GM18909 (cell line): ENCODE data around the gene GSX2.
"Not testable (repeated sequence)": the region's sequence is repeated elsewhere in the genome, so short reads cannot be mapped to it uniquely, and the experiment has no call there.

Experiments used
- ATAC-seq: cut with Tn5 transposase; IDR thresholded peaks from one replicate; pipeline ENCODE4 v1.9.1; 2021; ENCODE audit warnings: mild to moderate bottlenecking; ENCODE audit not compliant: unreplicated experiment, poor library complexity

The GSX2 gene

DNA sequence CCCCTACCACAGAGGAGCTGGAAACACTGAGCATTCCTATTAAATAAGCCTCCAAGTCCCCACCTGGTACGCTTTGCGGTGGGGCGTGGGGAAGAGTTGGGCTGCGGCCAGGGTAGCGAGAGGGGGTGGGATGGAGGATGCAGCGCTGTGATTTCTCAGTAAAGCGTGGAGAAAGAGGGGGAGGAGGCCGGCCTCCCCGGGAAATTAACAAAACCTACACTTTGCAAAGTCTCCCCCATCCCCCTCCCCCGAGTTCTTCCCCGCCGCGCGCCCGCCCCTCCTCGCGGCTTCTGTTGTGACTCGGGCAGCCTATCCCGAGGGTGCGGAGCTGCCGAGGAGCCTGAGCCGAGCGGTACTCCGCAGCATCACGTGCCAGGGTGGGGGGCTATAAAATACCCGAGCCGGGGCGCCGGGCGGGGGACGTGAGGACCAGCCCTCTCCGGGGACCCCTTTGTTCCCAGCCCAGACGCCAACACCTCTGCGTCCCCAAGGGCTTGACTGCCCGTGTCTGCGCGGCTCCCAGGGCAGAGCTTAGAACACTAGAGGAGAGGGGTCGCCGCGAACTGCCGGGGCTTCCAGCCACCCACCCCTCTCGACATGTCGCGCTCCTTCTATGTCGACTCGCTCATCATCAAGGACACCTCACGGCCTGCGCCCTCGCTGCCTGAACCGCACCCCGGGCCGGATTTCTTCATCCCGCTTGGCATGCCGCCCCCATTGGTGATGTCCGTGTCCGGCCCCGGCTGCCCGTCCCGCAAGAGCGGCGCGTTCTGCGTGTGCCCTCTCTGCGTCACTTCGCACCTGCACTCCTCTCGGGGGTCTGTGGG, at the start of gene GSX2:
Gene GSX2 (plus strand): TSS at position 416 of the 827 bp plus-strand sequence. CDS start 182 bp downstream, at position 598.
- ATAC-seq: no peak

DNA sequence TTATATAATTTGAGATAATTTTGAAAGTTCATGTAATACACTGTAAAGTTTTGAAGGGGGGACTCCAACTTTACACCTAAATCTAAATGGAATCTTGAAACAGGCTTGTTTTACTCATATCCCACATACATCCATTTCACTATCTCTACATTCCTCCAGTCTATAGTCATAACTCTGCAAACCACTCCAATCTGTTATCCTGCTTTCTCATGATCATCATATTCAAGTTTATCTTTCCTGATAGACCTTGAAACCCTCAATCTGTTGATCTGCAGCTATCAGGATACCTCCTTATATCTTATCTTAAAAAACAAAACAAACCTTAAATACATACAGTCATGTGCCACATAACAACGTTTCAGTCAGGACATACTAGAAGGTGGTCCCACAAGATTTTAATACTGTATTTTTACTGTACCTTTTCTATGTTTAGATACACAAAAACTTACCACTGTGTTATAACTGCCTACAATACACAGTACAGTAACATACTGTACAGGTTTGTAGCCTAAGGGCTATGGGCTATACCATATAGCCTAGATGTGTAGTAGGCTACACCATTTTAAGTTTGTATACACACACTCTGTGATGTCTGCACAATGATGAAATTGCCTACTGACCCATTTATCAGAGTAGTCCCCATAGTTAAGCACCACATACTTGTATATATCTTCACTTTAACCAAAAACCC, 49.6 kb upstream of the GSX2 start:
- no peak for ATAC-seq

- ATAC-seq: not testable (repeated sequence)
These were observed 46.6 kb upstream of the GSX2 start for GRCh38 chr4:54053322-54053721.

DNA sequence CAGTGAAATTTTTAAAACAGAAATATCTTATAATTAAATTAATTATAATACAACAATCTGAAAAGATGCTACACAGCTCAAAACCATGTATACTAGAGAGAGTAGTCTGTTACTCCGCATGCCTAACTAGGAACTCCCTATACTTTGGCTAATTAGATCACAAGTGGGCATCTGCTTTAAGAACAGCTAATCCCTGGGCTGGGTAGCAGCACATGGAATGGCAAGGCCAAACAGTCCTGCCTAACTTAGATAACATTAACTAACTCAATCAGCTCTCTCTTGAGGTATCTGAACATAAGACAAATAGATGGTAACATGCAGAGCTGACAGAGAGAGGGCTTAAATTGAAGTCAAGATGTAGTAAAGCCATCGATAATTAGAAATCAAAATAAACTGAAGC, 45.5 kb upstream of the GSX2 start:
- ATAC-seq: no peak

DNA sequence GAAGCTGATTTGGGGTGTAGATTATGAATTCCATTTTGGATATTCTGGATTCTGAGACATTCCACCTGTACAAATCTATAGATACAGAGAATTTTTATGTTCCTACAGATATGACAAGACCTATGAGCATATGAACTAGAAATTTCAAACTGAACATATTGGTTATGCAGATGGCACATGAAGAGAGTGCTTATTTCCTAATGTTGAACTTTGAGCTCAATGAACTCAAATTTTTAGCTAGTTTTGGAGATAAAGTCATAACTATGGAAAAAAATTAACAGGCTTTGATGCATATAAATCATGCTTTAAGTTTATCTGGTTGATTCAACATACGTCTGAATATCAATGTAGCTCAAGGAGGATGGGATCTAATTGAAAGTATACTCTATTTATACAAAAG, 44.5 kb upstream of the GSX2 start:
- no peak for ATAC-seq

DNA sequence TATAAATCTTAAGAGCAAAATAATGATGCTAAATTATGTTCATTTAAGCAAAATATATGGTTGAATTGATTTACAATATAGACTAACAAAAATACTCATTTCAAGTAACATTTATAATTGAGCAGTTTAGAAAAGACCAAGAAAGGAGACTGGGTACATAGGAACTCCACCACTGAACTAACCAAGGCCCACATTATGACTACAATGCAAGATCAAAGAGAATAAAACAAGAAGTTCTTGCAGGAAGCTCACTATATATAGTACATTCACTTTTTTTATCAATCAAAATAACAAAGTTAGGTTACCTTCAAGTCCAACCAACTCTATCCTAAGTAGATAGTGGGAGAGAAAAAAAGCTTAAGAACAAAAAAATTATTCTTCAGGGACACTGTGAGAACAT, 43.6 kb upstream of the GSX2 start:
- no peak for ATAC-seq

GRCh38 chr4:54058171-54058570, 41.8 kb upstream of the GSX2 start:
- no peak for ATAC-seq

GRCh38 chr4:54060116-54060515, 39.8 kb upstream of the GSX2 start:
- ATAC-seq: no peak

DNA sequence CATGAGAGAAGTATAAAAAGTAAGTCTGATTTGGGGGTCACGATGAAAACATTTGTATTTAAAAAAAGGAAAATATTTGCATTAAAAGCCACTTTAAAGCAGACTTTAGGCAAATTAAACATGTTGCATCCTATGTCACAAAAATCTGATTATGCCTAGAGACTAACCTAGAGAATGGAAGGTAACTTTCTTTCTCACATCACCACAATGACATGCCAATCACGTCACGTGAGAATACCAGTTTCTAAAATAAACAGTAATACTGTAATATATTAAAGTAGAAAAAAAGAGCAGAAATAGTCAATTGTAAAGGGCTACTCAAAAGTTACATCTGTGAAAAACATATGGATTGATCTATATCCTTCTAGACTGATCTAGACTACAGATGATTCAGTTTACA, 38.9 kb upstream of the GSX2 start:
- no peak for ATAC-seq

DNA sequence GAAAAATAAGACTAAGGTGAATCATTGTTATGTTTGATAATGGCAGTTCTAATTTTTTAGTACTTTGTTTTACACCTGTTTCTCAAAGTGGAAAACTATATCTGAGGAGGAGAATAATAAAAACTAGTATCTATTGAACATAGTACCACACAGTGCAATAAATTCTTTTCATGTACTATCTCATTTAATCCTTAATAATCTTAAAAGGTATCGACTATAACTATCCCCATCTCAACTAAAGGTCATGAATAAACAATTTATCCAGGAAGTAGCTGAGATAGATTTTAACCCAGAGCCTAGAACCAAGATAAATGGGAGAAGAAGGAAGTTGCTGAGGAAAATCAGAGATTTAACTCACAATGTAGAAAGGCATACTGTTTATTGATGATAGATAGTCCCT, 38.1 kb upstream of the GSX2 start:
- no peak for ATAC-seq

- no peak for ATAC-seq
These were observed 37.6 kb upstream of the GSX2 start for GRCh38 chr4:54062392-54062791.

- no peak for ATAC-seq
These were observed 36.7 kb upstream of the GSX2 start for GRCh38 chr4:54063229-54063628.

GRCh38 chr4:54063737-54064316, 36.1 kb upstream of the GSX2 start:
- ATAC-seq: peak; percentile 30

- peak; percentile 96 for ATAC-seq
These were observed 35.4 kb upstream of the GSX2 start, which contains the start of gene CHIC2 for GRCh38 chr4:54064317-54065111. CHIC2 (minus strand) TSS chr4:54064605; CDS start chr4:54064300, 305 bp downstream.

DNA sequence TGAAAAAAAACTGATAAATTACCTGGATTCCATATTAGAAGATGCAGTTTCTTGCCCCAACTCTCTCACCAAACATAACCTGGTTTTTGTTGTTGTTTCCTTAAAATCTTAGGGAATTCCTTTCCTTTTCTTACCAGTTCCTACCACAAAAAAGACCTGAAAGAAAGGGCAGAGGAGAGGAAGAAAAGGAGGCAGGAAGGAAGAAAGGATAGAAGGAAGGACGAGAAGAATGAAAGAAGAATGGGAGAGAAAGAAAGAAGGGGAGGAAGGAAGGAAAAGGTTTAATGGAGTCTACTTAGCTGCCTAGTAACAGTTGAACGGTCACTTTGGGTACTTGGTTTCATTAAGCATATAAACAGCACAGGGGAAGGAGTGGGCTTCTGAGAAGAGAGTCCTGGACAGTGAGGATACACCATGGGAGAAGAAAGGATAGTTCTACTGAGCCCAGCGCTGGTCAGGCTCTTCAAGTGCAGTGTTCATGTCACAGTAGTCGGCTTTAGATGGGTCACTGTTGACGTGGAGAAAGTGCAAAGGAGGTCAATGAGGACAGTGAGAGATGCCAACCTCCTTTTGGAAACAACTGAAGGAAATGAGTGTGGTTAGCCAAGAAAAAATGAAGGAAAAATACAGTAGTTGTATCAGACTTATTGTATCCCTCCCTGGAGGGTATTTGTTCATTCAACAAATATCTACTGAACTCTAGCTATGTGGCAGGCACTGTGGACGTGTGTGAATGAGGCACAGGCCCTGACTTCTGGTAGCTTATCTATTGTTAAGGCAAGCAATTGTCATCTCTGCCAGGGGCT, 34.5 kb upstream of the GSX2 start:
- no peak for ATAC-seq

GRCh38 chr4:54066088-54066415, 33.9 kb upstream of the GSX2 start:
- ATAC-seq: no peak

DNA sequence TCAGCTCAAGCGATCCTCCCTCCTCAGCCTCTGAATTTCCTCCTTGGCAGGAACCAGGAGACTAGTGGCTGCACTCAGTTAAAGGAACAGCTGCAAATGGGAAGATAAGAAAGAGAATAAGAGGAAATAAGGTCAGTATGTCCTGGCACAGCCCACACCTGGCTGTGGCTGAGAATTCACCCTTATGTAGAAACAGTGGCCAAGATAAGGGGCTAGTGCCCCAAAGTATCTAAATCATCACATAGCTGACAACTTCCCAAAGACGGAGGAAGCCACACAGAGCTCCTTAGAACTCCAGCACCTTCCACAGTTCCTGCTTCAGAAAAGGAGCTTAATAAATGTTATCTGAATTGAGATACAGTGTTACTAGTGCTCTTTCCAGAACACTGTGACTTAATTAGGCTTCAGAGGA, 33.2 kb upstream of the GSX2 start:
- ATAC-seq: no peak

DNA sequence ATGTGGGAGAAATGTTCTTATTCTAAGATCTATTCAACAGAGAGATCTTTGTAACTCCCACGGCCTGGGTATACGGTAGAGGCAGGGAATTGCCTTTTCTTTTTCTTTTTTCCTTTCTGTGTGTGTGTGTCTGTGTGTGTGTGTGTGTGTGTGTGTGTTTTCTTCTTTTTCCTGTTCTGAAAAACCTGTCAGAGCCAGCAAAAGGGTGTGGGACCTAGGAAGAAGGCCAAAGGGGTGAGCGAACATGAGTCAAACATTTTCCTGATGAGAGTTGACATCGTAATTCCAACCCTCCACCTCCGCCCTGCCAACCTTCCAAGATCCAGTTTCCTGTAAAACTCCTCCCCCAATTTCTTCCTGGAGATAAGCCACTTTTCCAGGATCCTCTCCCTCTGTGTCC, 32.8 kb upstream of the GSX2 start:
- ATAC-seq: no peak

DNA sequence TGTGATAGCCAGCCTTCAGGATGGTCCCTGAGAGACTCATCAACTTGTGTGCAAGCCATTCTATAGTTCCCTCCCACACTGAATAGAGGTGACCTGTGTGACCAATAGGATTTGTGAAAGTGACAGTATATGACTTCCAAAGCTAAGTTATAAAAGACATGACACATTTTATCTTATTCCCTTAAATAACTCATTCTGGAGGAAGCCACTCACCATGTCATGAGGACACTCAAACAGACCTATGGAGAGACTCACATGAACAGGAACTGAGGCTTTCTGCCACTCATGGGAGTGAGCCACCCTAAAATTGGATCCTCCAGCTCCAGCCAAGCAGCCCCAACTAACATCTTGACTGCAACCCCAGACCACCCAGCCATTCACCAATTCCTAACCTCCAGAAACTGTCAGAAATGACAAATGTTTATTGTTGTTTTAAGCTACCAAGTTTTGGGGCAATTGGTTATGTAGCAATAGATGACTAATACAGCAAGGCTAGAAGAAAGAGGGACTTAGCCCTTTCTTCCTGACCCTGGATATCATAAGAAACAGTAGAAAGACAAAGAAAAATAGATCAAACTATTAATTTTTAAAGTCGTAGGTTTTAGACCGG, 26.6 kb upstream of the GSX2 start:
- ATAC-seq: no peak
